GM12878 (cell line): ENCODE data around the gene SMURF1. TPM values are rescaled to one million over a fixed set of nuclear protein-coding genes. Genes with fewer than 3 reads are reported as not detected.

Source experiments
- ATAC-seq: fragments of 200-7000 bp; cut with Tn5 transposase; 3 replicates; pipeline ENCODE4 v1.9.1; 2020; ENCODE audit warnings: mild to moderate bottlenecking, moderate library complexity
- BruUV-seq: library from RNA; stranded (reverse); fragments of 400-500 nt; replicated peaks from 2 replicates; lab custom pipeline; 2021; lab: Mats Ljungman, UMichigan
- CTCF ChIA-PET: fragments of 300-600 bp; sonication (Branson Sonifier 250); formaldehyde crosslinking; extraction: SDS; loops from one replicate; lab custom pipeline; 2021; ENCODE audit warnings: inconsistent platforms; lab: Yijun Ruan, JAX
- POLR2A ChIA-PET: fragments of 350-600 bp; formaldehyde crosslinking; extraction: SDS; loops from one replicate; lab custom pipeline; 2021; ENCODE audit warnings: inconsistent platforms; lab: Charles Lee
- RAD21 ChIA-PET: fragments of 300-600 bp; sonication (Branson Sonifier 250); formaldehyde crosslinking; loops from one replicate; lab custom pipeline; 2023; ENCODE audit warnings: antibody characterized with exemption; ENCODE audit not compliant: unreplicated experiment; lab: Charles Lee
- SMC1A ChIA-PET: fragments of 300-600 bp; sonication (Branson Sonifier 250); formaldehyde crosslinking; loops from one replicate; lab custom pipeline; 2023; ENCODE audit not compliant: unreplicated experiment, uncharacterized antibody; lab: Charles Lee
- DNase-seq: peaks from one replicate; pipeline ENCODE4 v3.0.0-alpha.2; 2011; ENCODE audit warnings: low read depth, low spot score
- FAIRE-seq: peaks from 3 replicates; lab custom pipeline; 2011; peaks lifted over from hg19 to GRCh38; lab: Jason Lieb, UNC
- H2AFZ ChIP-seq: 2 replicates; pipeline ENCODE4 v1.6.0; 2011; ENCODE audit warnings: low read depth, low read length, control low read depth; ENCODE audit not compliant: control insufficient read depth
- H3K27ac ChIP-seq: 2 replicates; pipeline ENCODE4 v1.5.1; 2011; ENCODE audit warnings: control low read depth; ENCODE audit not compliant: control insufficient read depth, insufficient read depth
- H3K27me3 ChIP-seq, 2 experiments: replicated peaks in 1 of 2; 2 replicates each; pipeline versions ENCODE4 v1.6.0 to v1.6.1; 2011; ENCODE audit warnings: low read length in 1 of 2; ENCODE audit not compliant: control insufficient read depth in 2 of 2, insufficient read depth in 2 of 2
- H3K36me3 ChIP-seq, 2 experiments: 2 replicates each; pipeline ENCODE4 v1.5.1; 2011; ENCODE audit warnings: low read length in 1 of 2; ENCODE audit not compliant: control insufficient read depth in 2 of 2, insufficient read depth in 2 of 2
- H3K4me1 ChIP-seq: 2 replicates; pipeline ENCODE4 v1.6.1; 2011; ENCODE audit warnings: mild to moderate bottlenecking, low read length, moderate library complexity, mixed read lengths; ENCODE audit not compliant: control insufficient read depth, insufficient read depth
- H3K4me2 ChIP-seq: 2 replicates; pipeline ENCODE4 v1.6.0; 2011; ENCODE audit warnings: control low read depth; ENCODE audit not compliant: control insufficient read depth, insufficient read depth
- H3K4me3 ChIP-seq: fragments of 200-600 bp; sonication (generic); 2 replicates; pipeline ENCODE4 v1.5.1; 2016
- H3K79me2 ChIP-seq: 2 replicates; pipeline ENCODE4 v1.6.0; 2011; ENCODE audit warnings: low read length; ENCODE audit not compliant: control insufficient read depth, insufficient read depth
- H3K9ac ChIP-seq: 2 replicates; pipeline ENCODE4 v1.8.0; 2011; ENCODE audit warnings: low read length, control low read depth, mixed read lengths; ENCODE audit not compliant: control insufficient read depth, insufficient read depth
- H3K9me3 ChIP-seq: replicated peaks from 3 replicates; pipeline ENCODE4 v1.5.1; 2011; ENCODE audit warnings: mild to moderate bottlenecking, low read length; ENCODE audit not compliant: control insufficient read depth, insufficient read depth
- H4K20me1 ChIP-seq: 2 replicates; pipeline ENCODE4 v1.6.0; 2011; ENCODE audit not compliant: control insufficient read depth, insufficient read depth
- CBFB ChIP-seq: IDR thresholded peaks from 2 replicates; pipeline ENCODE4 v1.6.1; 2016; ENCODE audit warnings: antibody characterized with exemption, low read depth
- ELK1 ChIP-seq: IDR thresholded peaks from 2 replicates; pipeline ENCODE4 v1.6.1; 2012; ENCODE audit warnings: low read depth, low read length, improper control_type of control experiment
- EP300 ChIP-seq, 2 experiments: fragments of 150-350 bp in 1 of 2; IDR thresholded peaks; 2 replicates each; pipeline ENCODE4 v1.6.1; 2011 to 2012; ENCODE audit warnings: low read depth in 2 of 2, low read length in 2 of 2, borderline replicate concordance in 1 of 2, improper control_type of control experiment in 1 of 2, inconsistent platforms in 1 of 2; ENCODE audit not compliant: control insufficient read depth in 1 of 2
- KLF5 ChIP-seq: fragments of 450-650 bp; IDR thresholded peaks from 2 replicates; pipeline ENCODE4 v1.6.1; 2014; ENCODE audit warnings: mild to moderate bottlenecking; ENCODE audit not compliant: partially characterized antibody
- MEF2A ChIP-seq: IDR thresholded peaks from 2 replicates; pipeline ENCODE4 v1.6.1; 2011; ENCODE audit warnings: low read depth, mild to moderate bottlenecking, low read length, moderate library complexity; ENCODE audit not compliant: insufficient read depth
- MLLT1 ChIP-seq: fragments of 450-650 bp; IDR thresholded peaks from 2 replicates; pipeline ENCODE4 v1.6.1; 2016; ENCODE audit warnings: mild to moderate bottlenecking
- MTA3 ChIP-seq: IDR thresholded peaks from 2 replicates; pipeline ENCODE4 v1.6.1; 2012; ENCODE audit warnings: low read length, inconsistent platforms, borderline replicate concordance
- MXI1 ChIP-seq: fragments of 150-350 bp; IDR thresholded peaks from 2 replicates; pipeline ENCODE4 v1.6.1; 2011; ENCODE audit warnings: low read depth, mild to moderate bottlenecking, inconsistent platforms, low read length, improper control_type of control experiment
- NFYA ChIP-seq: IDR thresholded peaks from 2 replicates; pipeline ENCODE4 v1.6.1; 2011; ENCODE audit warnings: low read depth, mild to moderate bottlenecking, low read length, improper control_type of control experiment, borderline replicate concordance
- NR2F1 ChIP-seq: fragments of 450-650 bp; conservative IDR thresholded peaks from 2 replicates; pipeline ENCODE4 v1.6.1; 2017; ENCODE audit warnings: mild to moderate bottlenecking
- POLR2AphosphoS2 ChIP-seq: IDR thresholded peaks from 2 replicates; pipeline ENCODE4 v1.6.1; 2011; ENCODE audit warnings: low read depth, mild to moderate bottlenecking, low read length, improper control_type of control experiment, moderate library complexity
- RCOR1 ChIP-seq: conservative IDR thresholded peaks from 2 replicates; pipeline ENCODE4 v1.6.1; 2012; ENCODE audit warnings: low read depth, low read length, improper control_type of control experiment
- REST ChIP-seq: IDR thresholded peaks from 2 replicates; pipeline ENCODE4 v1.6.1; 2012; ENCODE audit warnings: mild to moderate bottlenecking, low read depth, low read length
- SMC3 ChIP-seq: IDR thresholded peaks from 2 replicates; pipeline ENCODE4 v1.6.1; 2011; ENCODE audit warnings: low read length, improper control_type of control experiment, borderline replicate concordance
- STAT3 ChIP-seq: IDR thresholded peaks from 2 replicates; pipeline ENCODE4 v1.6.1; 2011; ENCODE audit warnings: low read depth, low read length, improper control_type of control experiment
- SUPT20H ChIP-seq: IDR thresholded peaks from 2 replicates; pipeline ENCODE4 v1.6.1; 2011; ENCODE audit warnings: low read depth, mild to moderate bottlenecking, low read length, moderate library complexity, borderline replicate concordance; ENCODE audit not compliant: control insufficient read depth
- TAF1 ChIP-seq: IDR thresholded peaks from 2 replicates; pipeline ENCODE4 v1.6.1; 2011; ENCODE audit warnings: mild to moderate bottlenecking, low read depth, low read length, borderline replicate concordance
- WRNIP1 ChIP-seq: IDR thresholded peaks from 2 replicates; pipeline ENCODE4 v1.6.1; 2011; ENCODE audit warnings: low read depth, low read length, improper control_type of control experiment, borderline replicate concordance
- ZNF622 ChIP-seq: fragments of 450-650 bp; IDR thresholded peaks from 2 replicates; pipeline ENCODE4 v1.6.1; 2017; ENCODE audit warnings: mild to moderate bottlenecking, inconsistent platforms
- WGBS: methylation state at CpG from one replicate; pipeline ENCODE4 v1.1.6; 2016; ENCODE audit warnings: low lambda C conversion rate; ENCODE audit not compliant: insufficient replicate concordance, insufficient coverage; ENCODE audit errors: missing lambda C conversion rate; 5-methylcytosine and 5-hydroxymethylcytosine counted together
- in situ Hi-C: fragments of 300-500 bp; cut with MboI; formaldehyde crosslinking; loops from 9 replicates; pipeline ENCODE4 v1.14.3; 2018; ENCODE audit warnings: mixed read lengths
- intact Hi-C: fragments of 100-400 bp; cut with micrococcal nuclease; formaldehyde crosslinking; loops from one replicate; pipeline ENCODE4 v1.14.2; 2022; ENCODE audit not compliant: unreplicated experiment
- polyA plus RNA-seq, 11 experiments: library from polyadenylated mRNA; depleted of rRNA in 4 of 11; unstranded in 6 of 11; stranded (reverse) in 5 of 11; fragments of >200 nt; fragmentation: Nextera tagmentation in 4 of 11; fragmentation: Illumina TruSeq in 1 of 11; extraction: Ambion mirVana in 4 of 11; extraction: Trizol in 1 of 11; gene quantifications; 1 replicate in 1 of 11; 2 replicates in 10 of 11; pipeline versions ENCODE4 v1.2.1 to v1.2.3, GENCODE V29; 2011 to 2016; ENCODE audit warnings: inconsistent platforms in 2 of 11, missing spikeins in 2 of 11, low read depth in 1 of 11
- total RNA-seq, 4 experiments: library from RNA; depleted of rRNA in 3 of 4; stranded (reverse); fragments of >200 nt in 3 of 4; fragmentation: Illumina TruSeq in 1 of 4; extraction: Trizol in 1 of 4; gene quantifications; 2 replicates each; pipeline versions ENCODE4 v1.2.1 to v1.2.3, GENCODE V29; 2013 to 2021

SMURF1 gene
- total and polyA plus RNA-seq, 10 of the 15 experiments (the other 5 are each of a cell fraction or from before 2014, with no cell fraction given): 0.76 to 14.0 (median 7.9) TPM

- BruUV-seq: no TSS peak
- intact Hi-C loops (no loop called here), in situ Hi-C loops (no loop called here)
- H3K4me1 ChIP-seq: no peaks in the 10 kb centered on the region
- ChIA-PET SMC1A (no interaction called here), POLR2A (no interaction called here), RAD21 (interaction anchor here (0.6 kb wide), 1 partner anchor 218 kb away, joined by 4 read pairs; no protein-coding TSS in a partner anchor), CTCF (interaction anchor here (1.1 to 1.4 kb wide), 3 partner anchors 9 to 281 kb away, joined by 3 to 4 read pairs (median 3); no protein-coding TSS in a partner anchor)
- no peak overlapping the region for H3K4me3 ChIP-seq
- H2AFZ ChIP-seq: no peak overlapping the region
- no peaks in the 10 kb centered on the region for H3K79me2 ChIP-seq
- WGBS: over 99% methylated on average over 6 of the region's 6 CpGs
- H3K27ac ChIP-seq: no peak overlapping the region
- FAIRE-seq (no peak), ATAC-seq (no peak), DNase-seq (no peak)
- H4K20me1 ChIP-seq: no peaks in the 10 kb centered on the region
- H3K36me3 ChIP-seq: peaks cover 20 to 25% of the 10 kb centered on the region in 2 experiments
- H3K9me3 ChIP-seq: no peaks in the 10 kb centered on the region
- no peaks in the 10 kb centered on the region for H3K27me3 ChIP-seq
- no peak overlapping the region for H3K9ac ChIP-seq
- no peak overlapping the region for H3K4me2 ChIP-seq
- TF ChIP-seq MTA3: no peak
- no peak for TF ChIP-seq ELK1
- TF ChIP-seq MXI1: no peak
- TF ChIP-seq SMC3: no peak
- no peak for TF ChIP-seq TAF1
- TF ChIP-seq STAT3: no peak
- TF ChIP-seq SUPT20H: no peak
- no peak for TF ChIP-seq KLF5
- no peak for TF ChIP-seq NFYA
- TF ChIP-seq WRNIP1: no peak
- no peak for TF ChIP-seq CBFB
- no peak for TF ChIP-seq MEF2A
- TF ChIP-seq ZNF622: no peak
- TF ChIP-seq REST: no peak
- no peak for TF ChIP-seq POLR2AphosphoS2
- no peak for TF ChIP-seq NR2F1
- no peak for TF ChIP-seq EP300 (IDR thresholded peaks at IDR 0.05; ENCODE audit: borderline replicate concordance in 1 of 2, control insufficient read depth in 1 of 2, low read depth in 2 of 2, low read length in 2 of 2)
- TF ChIP-seq RCOR1: no peak
- no peak for TF ChIP-seq MLLT1
These were observed 113.5 kb downstream of the SMURF1 start for GRCh38 chr7:99030457-99030856.
